ENCODE measurements around the gene SLC29A2.

GRCh38 chr11:66328302-66329144 is 43.0 kb downstream of the SLC29A2 start:
- TF ChIP-seq GATA3 (IDR thresholded peaks at IDR 0.05; ENCODE audit: low read depth, low read length): no peak
- no peak for TF ChIP-seq GATA2 (IDR thresholded peaks at IDR 0.05; ENCODE audit: low read depth, low read length)

Measured in SH-SY5Y (cell line).